Measurements from ENCODE around the gene EYA4.

Gene EYA4

GRCh38 chr6:133243723-133244305 is 2.7 kb downstream of the EYA4 start:
- H3K36me3 ChIP-seq, result no peaks in the 10 kb centered on the region
- H3K4me3 ChIP-seq, result no peak overlapping the region
- intact Hi-C loops (cut with DNase I; ENCODE audit: low total_unique reads), result no loop called here
- peaks cover 0 to 27% (median 20%) of the 10 kb centered on the region in 4 donors for H3K4me1 ChIP-seq
- H3K9me3 ChIP-seq, result no peaks in the 10 kb centered on the region
- H3K27me3 ChIP-seq, result peaks cover 0 to 30% of the 10 kb centered on the region in 2 donors
- no peak overlapping the region for H3K27ac ChIP-seq
- no peak for TF ChIP-seq CTCF (IDR thresholded peaks at IDR 0.05)
- DNase-seq, result no peak

GRCh38 chr6:133244519-133244918 is 3.4 kb downstream of the EYA4 start:
- Histone ChIP-seq H3K27ac (no peak overlapping the region), H3K36me3 (no peaks in the 10 kb centered on the region), H3K4me3 (no peak overlapping the region), H3K9me3 (no peaks in the 10 kb centered on the region), H3K27me3 (peaks cover 0 to 30% of the 10 kb centered on the region in 2 donors), H3K4me1 (peaks cover 0 to 27% (median 20%) of the 10 kb centered on the region in 4 donors)
- intact Hi-C loops (cut with DNase I; ENCODE audit: low total_unique reads), result no loop called here
- no peak for DNase-seq
- TF ChIP-seq CTCF (IDR thresholded peaks at IDR 0.05), result no peak

GRCh38 chr6:133245007-133245406 is 3.9 kb downstream of the EYA4 start:
- DNase-seq, result no peak
- Histone ChIP-seq H3K9me3 (no peaks in the 10 kb centered on the region), H3K36me3 (no peaks in the 10 kb centered on the region), H3K27me3 (peaks cover 0 to 30% of the 10 kb centered on the region in 2 donors), H3K4me1 (peaks cover 0 to 27% (median 20%) of the 10 kb centered on the region in 4 donors), H3K4me3 (no peak overlapping the region), H3K27ac (no peak overlapping the region)
- no peak for TF ChIP-seq CTCF (IDR thresholded peaks at IDR 0.05)
- intact Hi-C loops (cut with DNase I; ENCODE audit: low total_unique reads), result no loop called here

- no peaks in the 10 kb centered on the region for H3K9me3 ChIP-seq
- intact Hi-C loops (cut with DNase I; ENCODE audit: low total_unique reads), result no loop called here
These were observed 4.3 kb downstream of the EYA4 start for GRCh38 chr6:133245422-133245903.

GRCh38 chr6:133247581-133247980 is 6.4 kb downstream of the EYA4 start:
- Histone ChIP-seq H3K27me3 (peaks cover 0 to 8% of the 10 kb centered on the region in 2 donors), H3K36me3 (no peaks in the 10 kb centered on the region), H3K9me3 (no peaks in the 10 kb centered on the region), H3K27ac (no peak overlapping the region), H3K4me1 (peaks cover 0 to 4% (median 2%) of the 10 kb centered on the region in 4 donors), H3K4me3 (no peak overlapping the region)
- DNase-seq, result no peak
- TF ChIP-seq CTCF (IDR thresholded peaks at IDR 0.05), result no peak
- intact Hi-C loops (cut with DNase I; ENCODE audit: low total_unique reads), result no loop called here

More at GRCh38 chr6:133245422-133245903, 4.3 kb downstream of the EYA4 start:
- peaks cover 0 to 29% of the 10 kb centered on the region in 2 donors for H3K27me3 ChIP-seq
- no peak for DNase-seq
- no peak overlapping the region for H3K27ac ChIP-seq
- H3K36me3 ChIP-seq, result no peaks in the 10 kb centered on the region
- no peak overlapping the region for H3K4me3 ChIP-seq
- TF ChIP-seq CTCF (IDR thresholded peaks at IDR 0.05), result no peak
- H3K4me1 ChIP-seq, result peaks cover 0 to 25% (median 19%) of the 10 kb centered on the region in 4 donors

Measured in tibial artery (tissue), 4 donors.